Measurements from ENCODE around the gene RNASEL.

RNASEL gene

DNA sequence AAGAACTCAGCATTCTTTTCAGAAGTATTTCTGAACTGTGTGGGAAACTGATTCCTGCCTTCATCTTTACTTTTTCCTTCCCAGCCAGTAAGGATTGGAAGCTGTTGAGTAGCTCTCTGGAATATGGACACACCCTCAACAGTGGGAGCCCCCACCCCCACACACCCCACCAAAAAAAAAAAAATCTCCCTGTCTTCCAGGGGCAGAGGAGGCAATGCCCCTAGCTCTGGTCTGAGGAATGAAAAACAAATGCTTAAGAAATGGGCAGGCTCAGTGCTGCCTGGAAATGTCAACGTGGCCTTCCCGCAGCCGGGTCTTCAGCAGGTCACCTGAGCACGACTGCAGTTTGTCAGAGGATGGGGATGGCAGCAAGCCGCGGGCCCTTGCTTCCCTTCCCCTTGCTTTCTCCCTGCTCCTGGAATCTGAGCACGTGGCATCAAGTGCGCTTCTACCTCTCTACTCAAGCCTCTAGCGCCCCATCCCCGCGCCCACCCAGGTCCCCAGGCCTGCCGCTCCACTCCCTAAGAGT, 14.7 kb upstream of the RNASEL start:
- peaks cover 31% of the 10 kb centered on the region for H3K4me1 ChIP-seq (ENCODE audit: control insufficient read depth, insufficient read depth, low read length)
- no peaks in the 10 kb centered on the region for H3K9me3 ChIP-seq (ENCODE audit: control insufficient read depth, low read length)
- peak overlapping the region; percentile 50 for H3K9ac ChIP-seq (ENCODE audit: low read length)
- no peaks in the 10 kb centered on the region for H3K27me3 ChIP-seq (ENCODE audit: control insufficient read depth, insufficient read depth, low read length)
- H3K4me3 ChIP-seq (ENCODE audit: low read length): peak overlapping the region; percentile 39
- peaks cover 3% of the 10 kb centered on the region for H3K36me3 ChIP-seq (ENCODE audit: control insufficient read depth, insufficient read depth, low read length)

DNA sequence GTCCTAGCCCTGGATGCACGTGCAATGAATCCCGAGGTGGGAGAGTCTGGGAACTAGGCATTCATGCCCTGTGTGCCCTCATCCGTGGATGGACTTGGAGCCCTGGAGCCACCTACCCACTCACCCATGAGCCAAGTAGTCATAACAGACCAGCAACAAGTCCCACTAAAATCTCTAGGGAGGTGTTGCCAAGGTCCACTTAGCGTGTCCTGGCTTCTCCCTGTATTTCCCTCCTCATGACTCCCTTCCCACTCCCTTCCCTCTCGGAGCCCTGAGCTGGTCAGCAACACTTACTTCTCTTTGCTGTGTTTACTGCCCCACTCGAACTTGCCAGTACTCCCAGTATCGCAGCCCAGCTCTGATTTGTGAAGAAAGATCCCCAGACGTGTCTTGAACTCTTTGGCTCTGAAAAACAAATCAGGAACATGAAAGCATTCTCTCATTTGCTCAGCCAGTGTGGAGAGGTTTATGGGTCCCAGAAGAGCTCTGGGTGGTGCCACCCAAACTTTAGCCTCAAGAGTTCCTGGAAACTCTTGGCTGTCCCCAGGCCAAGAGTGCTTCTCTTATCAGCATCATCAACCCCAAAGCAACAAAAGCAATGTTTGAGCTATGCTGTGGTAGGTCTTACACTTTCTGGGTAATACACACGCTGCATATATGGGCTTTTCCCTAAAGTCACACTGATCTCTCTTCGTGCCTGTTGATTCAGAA, 14.0 kb upstream of the RNASEL start:
- Histone ChIP-seq H3K36me3 (ENCODE audit: control insufficient read depth, insufficient read depth, low read length) (peaks cover 3% of the 10 kb centered on the region), H3K9me3 (ENCODE audit: control insufficient read depth, low read length) (no peaks in the 10 kb centered on the region), H3K4me1 (ENCODE audit: control insufficient read depth, insufficient read depth, low read length) (peaks cover 37% of the 10 kb centered on the region), H3K27me3 (ENCODE audit: control insufficient read depth, insufficient read depth, low read length) (no peaks in the 10 kb centered on the region), H3K9ac (ENCODE audit: low read length) (no peak overlapping the region), H3K4me3 (ENCODE audit: low read length) (no peak overlapping the region)

DNA sequence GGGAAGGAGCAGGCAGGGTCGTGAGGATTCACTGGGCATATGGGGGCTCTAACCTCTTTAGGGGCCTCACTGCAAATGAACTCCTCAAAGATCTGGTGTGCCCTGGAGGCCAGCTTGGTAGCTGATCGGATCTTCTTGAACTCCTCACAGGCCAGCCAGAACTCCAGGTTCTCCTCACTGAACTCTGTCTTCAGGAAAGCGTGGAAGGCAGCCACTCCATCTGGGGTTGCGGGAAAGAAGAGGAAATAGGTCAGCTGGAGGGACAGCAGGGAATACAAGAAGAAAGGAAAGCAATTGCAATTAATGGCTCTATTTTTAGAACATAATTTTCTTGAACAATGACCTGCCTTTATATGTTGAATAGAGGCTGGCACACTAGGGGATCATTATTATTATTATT, 12.9 kb upstream of the RNASEL start:
- peaks cover 3% of the 10 kb centered on the region for H3K36me3 ChIP-seq (ENCODE audit: control insufficient read depth, insufficient read depth, low read length)
- H3K4me3 ChIP-seq (ENCODE audit: low read length): no peak overlapping the region
- no peaks in the 10 kb centered on the region for H3K9me3 ChIP-seq (ENCODE audit: control insufficient read depth, low read length)
- peaks cover 37% of the 10 kb centered on the region for H3K4me1 ChIP-seq (ENCODE audit: control insufficient read depth, insufficient read depth, low read length)
- H3K27me3 ChIP-seq (ENCODE audit: control insufficient read depth, insufficient read depth, low read length): no peaks in the 10 kb centered on the region
- H3K9ac ChIP-seq (ENCODE audit: low read length): no peak overlapping the region

DNA sequence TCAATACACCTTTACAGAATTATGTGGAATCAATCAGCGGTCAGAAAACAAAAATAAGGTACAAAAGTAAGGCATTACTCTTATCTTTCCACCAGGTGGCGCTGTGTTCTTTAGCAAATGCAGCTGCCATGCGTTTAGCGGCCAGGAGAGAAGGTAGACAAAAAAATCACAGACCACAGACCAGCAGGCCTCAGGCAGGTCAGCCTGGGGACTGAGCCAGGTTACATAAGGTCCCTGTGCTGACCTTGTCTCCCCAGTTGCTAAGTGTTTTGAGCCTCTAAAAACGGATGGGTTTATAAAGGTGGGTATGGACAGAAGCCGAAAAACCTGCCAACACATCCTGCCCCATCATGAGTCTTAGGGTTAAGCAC, 12.3 kb upstream of the RNASEL start:
- Histone ChIP-seq H3K9me3 (ENCODE audit: control insufficient read depth, low read length) (no peaks in the 10 kb centered on the region), H3K27me3 (ENCODE audit: control insufficient read depth, insufficient read depth, low read length) (no peaks in the 10 kb centered on the region), H3K4me1 (ENCODE audit: control insufficient read depth, insufficient read depth, low read length) (peaks cover 37% of the 10 kb centered on the region), H3K9ac (ENCODE audit: low read length) (no peak overlapping the region), H3K36me3 (ENCODE audit: control insufficient read depth, insufficient read depth, low read length) (peaks cover 3% of the 10 kb centered on the region), H3K4me3 (ENCODE audit: low read length) (no peak overlapping the region)

DNA sequence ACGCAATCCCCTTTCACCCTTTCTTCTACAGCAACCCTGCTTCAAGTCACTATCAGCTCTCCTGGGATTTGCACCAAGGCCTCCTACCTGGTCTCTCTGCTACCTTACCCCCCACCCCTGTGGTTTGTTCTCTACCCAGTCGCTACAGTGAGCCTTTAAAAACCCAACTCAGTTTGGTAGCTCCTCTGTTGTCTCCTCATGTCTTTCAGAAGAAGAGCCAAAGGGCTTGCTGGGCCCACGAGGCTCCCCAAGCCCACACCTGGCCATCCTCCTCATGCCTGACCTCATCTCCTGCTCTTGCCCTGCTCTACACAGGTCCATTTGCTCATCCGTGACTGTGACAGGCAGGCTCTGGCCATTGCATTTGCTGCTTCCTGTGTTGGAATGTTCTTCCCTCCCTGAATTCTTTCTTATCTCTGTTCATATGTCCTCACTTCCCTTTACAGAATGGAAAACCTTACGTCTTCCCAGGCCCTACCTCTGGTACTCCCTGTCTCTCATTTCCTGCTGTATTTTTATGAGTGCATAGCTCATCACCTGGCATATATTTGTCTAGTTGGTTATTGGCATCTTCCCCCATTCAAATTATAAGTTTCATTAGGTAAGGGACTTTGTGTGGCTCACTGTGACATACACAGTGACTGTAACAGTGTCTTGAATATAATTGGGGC, 11.8 kb upstream of the RNASEL start:
- no peaks in the 10 kb centered on the region for H3K27me3 ChIP-seq (ENCODE audit: control insufficient read depth, insufficient read depth, low read length)
- no peaks in the 10 kb centered on the region for H3K9me3 ChIP-seq (ENCODE audit: control insufficient read depth, low read length)
- H3K36me3 ChIP-seq (ENCODE audit: control insufficient read depth, insufficient read depth, low read length): peaks cover 3% of the 10 kb centered on the region
- peaks cover 37% of the 10 kb centered on the region for H3K4me1 ChIP-seq (ENCODE audit: control insufficient read depth, insufficient read depth, low read length)
- H3K9ac ChIP-seq (ENCODE audit: low read length): no peak overlapping the region
- no peak overlapping the region for H3K4me3 ChIP-seq (ENCODE audit: low read length)

DNA sequence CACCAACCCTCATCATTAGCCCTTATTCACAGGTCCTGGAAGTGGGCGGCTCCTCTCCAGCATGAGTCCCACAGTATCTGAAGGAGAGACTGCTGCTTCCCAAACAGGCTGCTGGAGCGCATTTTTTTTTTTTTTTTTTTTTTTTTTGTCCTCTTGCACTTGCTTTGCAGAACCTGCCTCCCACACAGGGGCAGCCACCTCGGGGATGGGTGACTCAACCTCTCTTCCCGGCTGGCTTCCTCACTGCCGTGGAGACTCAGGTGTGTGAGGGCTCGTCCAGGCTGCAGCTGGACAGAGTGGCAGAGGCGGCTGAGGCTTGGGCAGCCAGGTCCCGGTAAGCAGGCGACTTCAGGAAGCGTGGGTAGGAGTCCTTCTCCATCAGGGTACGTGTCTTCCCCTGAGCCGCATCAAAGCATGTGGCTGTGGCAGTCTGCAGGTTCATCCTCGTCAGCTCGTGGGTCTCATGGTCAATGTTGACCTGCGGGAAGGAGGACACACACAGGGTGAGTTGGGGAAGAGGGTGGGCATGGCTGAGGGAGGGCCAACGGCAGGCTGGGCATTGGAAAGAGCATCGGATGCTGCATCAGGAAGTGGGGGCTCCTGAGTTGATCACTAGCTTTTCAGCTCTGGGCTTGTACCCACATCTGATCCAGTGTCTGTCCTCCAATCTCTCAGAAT, 11.1 kb upstream of the RNASEL start:
- H3K9me3 ChIP-seq (ENCODE audit: control insufficient read depth, low read length): no peaks in the 10 kb centered on the region
- H3K9ac ChIP-seq (ENCODE audit: low read length): no peak overlapping the region
- H3K27me3 ChIP-seq (ENCODE audit: control insufficient read depth, insufficient read depth, low read length): no peaks in the 10 kb centered on the region
- H3K4me3 ChIP-seq (ENCODE audit: low read length): no peak overlapping the region
- peaks cover 3% of the 10 kb centered on the region for H3K36me3 ChIP-seq (ENCODE audit: control insufficient read depth, insufficient read depth, low read length)
- H3K4me1 ChIP-seq (ENCODE audit: control insufficient read depth, insufficient read depth, low read length): peaks cover 37% of the 10 kb centered on the region

DNA sequence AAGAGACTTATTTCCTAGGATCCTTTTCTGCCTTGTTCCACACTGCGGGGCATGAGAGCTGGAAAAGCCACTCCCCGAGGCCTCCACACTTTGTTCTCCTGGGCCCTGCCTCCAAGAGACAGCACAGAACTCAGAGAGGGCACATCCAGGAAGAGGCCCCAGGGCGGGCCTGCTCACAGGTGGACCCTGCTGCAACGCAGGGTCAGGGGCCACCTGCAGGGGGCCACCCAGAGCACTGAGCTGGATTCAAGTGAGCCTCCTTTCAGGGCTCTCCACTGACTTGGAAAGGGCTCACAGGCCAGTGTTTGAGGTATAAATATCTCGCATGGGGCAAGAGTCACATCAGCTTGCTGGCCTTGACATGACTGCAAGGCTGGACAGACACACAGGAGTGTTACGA, 10.3 kb upstream of the RNASEL start:
- no peak overlapping the region for H3K9ac ChIP-seq (ENCODE audit: low read length)
- H3K4me1 ChIP-seq (ENCODE audit: control insufficient read depth, insufficient read depth, low read length): peaks cover 37% of the 10 kb centered on the region
- H3K4me3 ChIP-seq (ENCODE audit: low read length): no peak overlapping the region
- peaks cover 3% of the 10 kb centered on the region for H3K36me3 ChIP-seq (ENCODE audit: control insufficient read depth, insufficient read depth, low read length)
- H3K9me3 ChIP-seq (ENCODE audit: control insufficient read depth, low read length): no peaks in the 10 kb centered on the region
- no peaks in the 10 kb centered on the region for H3K27me3 ChIP-seq (ENCODE audit: control insufficient read depth, insufficient read depth, low read length)

DNA sequence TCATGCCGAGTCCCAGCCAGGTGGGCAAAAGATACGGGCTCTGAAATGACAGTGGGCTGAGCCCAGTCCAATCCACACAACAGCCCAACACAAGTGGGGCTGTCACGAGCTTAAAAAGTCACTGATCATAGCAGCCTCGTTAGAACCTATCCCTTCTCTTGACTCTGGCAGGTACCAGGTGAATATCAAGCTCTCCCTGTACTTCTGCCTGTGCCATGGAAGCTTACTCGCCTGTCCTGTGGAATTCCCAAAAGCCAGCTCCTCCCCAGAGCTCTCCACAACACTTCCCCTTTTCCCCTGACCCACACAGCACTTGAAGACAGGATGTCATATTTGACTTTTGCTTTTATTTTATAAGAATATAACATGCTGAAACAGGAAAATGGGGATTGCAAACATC, 9.2 kb upstream of the RNASEL start:
- Histone ChIP-seq H3K36me3 (ENCODE audit: control insufficient read depth, insufficient read depth, low read length) (peaks cover 3% of the 10 kb centered on the region), H3K9ac (ENCODE audit: low read length) (no peak overlapping the region), H3K27me3 (ENCODE audit: control insufficient read depth, insufficient read depth, low read length) (no peaks in the 10 kb centered on the region), H3K4me3 (ENCODE audit: low read length) (no peak overlapping the region), H3K9me3 (ENCODE audit: control insufficient read depth, low read length) (no peaks in the 10 kb centered on the region), H3K4me1 (ENCODE audit: control insufficient read depth, insufficient read depth, low read length) (peaks cover 28% of the 10 kb centered on the region)

DNA sequence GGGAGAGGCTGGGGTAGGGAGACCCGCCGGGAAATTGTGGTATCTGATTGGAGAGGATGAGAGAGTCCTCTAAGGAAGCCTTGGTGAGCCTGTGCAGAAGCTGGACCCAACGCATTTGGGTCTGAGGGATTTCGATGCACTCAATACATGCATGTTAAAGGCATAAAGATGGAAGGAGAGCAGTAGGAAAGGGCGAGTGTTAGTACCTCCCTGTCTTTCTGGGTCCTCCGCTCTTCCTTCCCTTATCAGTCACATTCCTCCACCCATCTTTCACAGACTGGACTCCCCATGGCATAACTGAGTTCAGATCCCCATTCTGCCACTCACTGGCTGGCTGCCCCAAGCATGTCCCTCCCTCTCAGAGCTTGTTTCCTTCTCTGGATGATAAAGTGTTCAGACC, 7.9 kb upstream of the RNASEL start:
- peaks cover 3% of the 10 kb centered on the region for H3K36me3 ChIP-seq (ENCODE audit: control insufficient read depth, insufficient read depth, low read length)
- H3K9me3 ChIP-seq (ENCODE audit: control insufficient read depth, low read length): no peaks in the 10 kb centered on the region
- no peak overlapping the region for H3K9ac ChIP-seq (ENCODE audit: low read length)
- no peak overlapping the region for H3K4me3 ChIP-seq (ENCODE audit: low read length)
- H3K27me3 ChIP-seq (ENCODE audit: control insufficient read depth, insufficient read depth, low read length): no peaks in the 10 kb centered on the region
- peaks cover 22% of the 10 kb centered on the region for H3K4me1 ChIP-seq (ENCODE audit: control insufficient read depth, insufficient read depth, low read length)

DNA sequence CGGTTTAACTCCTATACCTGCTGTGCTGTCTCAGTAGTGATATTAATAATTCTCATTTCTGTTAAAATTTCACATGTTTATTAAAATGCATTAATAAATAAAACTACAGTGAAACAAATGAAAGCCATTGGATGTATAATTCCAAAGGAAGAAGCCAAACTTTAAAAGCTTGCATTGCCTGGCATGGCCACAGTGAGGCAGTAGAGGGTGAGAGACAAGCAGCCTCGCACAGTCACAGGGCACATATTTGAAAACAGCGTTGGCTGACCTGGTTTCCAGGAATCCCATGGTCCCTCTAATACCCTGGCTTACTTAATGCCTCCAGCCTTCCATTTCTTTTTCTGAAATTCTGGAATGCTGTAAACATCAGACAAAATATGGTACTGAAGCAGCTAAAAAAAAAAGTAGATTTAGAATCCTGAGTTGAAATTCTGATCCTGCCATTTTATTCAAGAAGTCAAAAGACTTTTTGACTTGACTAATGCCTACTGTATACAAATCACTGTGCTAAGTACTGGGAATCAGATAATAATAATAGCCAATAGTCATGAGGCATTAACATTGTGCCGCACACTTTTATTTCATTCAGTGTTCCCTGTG, 6.7 kb upstream of the RNASEL start:
- Histone ChIP-seq H3K27me3 (ENCODE audit: control insufficient read depth, insufficient read depth, low read length) (no peaks in the 10 kb centered on the region), H3K9ac (ENCODE audit: low read length) (no peak overlapping the region), H3K4me1 (ENCODE audit: control insufficient read depth, insufficient read depth, low read length) (peaks cover 17% of the 10 kb centered on the region), H3K36me3 (ENCODE audit: control insufficient read depth, insufficient read depth, low read length) (peaks cover 3% of the 10 kb centered on the region), H3K4me3 (ENCODE audit: low read length) (no peak overlapping the region), H3K9me3 (ENCODE audit: control insufficient read depth, low read length) (no peaks in the 10 kb centered on the region)

DNA sequence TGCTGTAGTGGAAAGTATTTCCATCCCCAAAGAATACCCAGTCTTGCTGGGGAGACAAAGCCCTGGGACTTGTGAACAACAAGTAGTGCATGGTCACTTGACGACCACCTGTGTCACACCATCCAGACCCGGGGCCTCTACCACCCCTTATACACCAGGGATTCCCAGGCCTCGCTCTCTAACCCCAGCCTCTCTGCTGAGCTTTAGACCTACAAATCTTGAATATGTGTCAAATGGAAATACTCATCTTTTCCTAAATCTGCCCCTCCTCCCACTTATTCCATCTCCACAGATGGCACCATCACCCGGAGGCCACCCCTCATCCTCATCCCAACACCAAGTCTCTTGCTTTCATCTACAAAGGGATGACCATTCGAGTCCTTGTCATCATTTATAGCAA, 875 bp upstream of the RNASEL start:
- no peak overlapping the region for H3K9ac ChIP-seq (ENCODE audit: low read length)
- H3K27me3 ChIP-seq (ENCODE audit: control insufficient read depth, insufficient read depth, low read length): no peaks in the 10 kb centered on the region
- H3K36me3 ChIP-seq (ENCODE audit: control insufficient read depth, insufficient read depth, low read length): no peaks in the 10 kb centered on the region
- no peak overlapping the region for H3K4me3 ChIP-seq (ENCODE audit: low read length)
- no peaks in the 10 kb centered on the region for H3K9me3 ChIP-seq (ENCODE audit: control insufficient read depth, low read length)
- no peaks in the 10 kb centered on the region for H3K4me1 ChIP-seq (ENCODE audit: control insufficient read depth, insufficient read depth, low read length)

DNA sequence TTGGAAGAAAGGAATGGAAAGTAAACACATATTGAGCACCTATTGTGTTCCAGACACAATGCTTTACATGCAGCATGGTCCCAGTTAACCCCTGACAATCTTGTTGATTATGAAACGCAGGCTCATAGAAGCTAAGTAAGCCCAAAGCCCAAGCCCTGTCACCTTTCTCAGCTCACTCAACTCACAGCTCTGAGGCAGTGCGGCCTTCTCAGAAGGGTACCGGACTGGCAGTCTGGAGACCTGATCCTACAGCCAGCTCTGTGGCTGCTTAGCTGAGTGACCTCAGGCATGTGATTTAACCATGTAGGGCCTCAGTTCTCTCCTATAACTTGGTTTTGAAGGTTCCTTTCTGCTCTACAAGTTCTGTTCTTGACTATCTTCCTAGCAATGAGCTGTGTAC, 464 bp upstream of the RNASEL start:
- Histone ChIP-seq H3K9me3 (ENCODE audit: control insufficient read depth, low read length) (no peaks in the 10 kb centered on the region), H3K36me3 (ENCODE audit: control insufficient read depth, insufficient read depth, low read length) (no peaks in the 10 kb centered on the region), H3K4me3 (ENCODE audit: low read length) (no peak overlapping the region), H3K4me1 (ENCODE audit: control insufficient read depth, insufficient read depth, low read length) (no peaks in the 10 kb centered on the region), H3K27me3 (ENCODE audit: control insufficient read depth, insufficient read depth, low read length) (no peaks in the 10 kb centered on the region), H3K9ac (ENCODE audit: low read length) (no peak overlapping the region)

All from mucosa of stomach (tissue), 1 donor.